IPS-NIHi7 (cell line): ENCODE results near the gene ATP4B.
"Not testable (repeated sequence)": the region's sequence is repeated elsewhere in the genome, so short reads cannot be mapped to it uniquely, and the experiment has no call there.

ENCODE experiments used
- DNase-seq: peaks from one replicate; pipeline ENCODE4 v3.0.0; 2012; ENCODE audit warnings: mixed read lengths; ENCODE audit errors: extremely low spot score

The ATP4B gene

DNA sequence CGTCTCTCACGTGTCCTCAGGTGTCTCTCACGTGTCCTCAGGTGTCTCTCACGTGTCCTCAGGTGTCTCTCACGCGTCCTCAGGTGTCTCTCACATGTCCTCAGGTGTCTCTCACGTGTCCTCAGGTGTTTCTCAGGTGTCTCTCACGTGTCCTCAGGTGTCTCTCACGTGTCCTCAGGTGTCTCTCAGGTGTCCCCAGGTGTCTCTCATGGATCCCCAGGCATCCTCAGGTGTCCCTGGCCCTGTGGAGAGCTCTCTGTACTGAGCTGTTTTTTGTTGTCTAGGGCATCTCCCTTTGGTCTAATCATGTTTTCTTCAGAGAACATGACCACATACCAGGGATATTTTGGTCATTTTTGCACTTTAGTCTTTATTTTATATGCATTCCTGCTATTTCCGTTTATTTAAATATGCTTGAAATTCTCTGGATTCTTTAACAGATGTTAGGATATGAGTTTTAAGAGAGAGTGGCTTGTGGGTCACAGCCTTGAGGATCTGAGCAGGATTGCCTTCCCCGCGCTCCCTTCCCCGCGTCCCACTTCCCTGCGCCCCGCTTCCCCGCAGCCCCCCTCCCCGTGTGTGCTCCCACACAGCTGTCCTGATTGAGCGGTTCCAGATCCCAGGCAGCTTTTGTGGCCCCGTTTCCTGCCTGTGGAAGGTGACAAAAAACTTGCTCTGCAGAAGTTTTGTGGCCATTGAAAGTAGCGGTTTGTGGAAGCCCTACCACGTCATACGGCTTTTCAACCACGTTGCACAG lies 31.9 kb downstream of the ATP4B start:
- DNase-seq, result no peak

DNA sequence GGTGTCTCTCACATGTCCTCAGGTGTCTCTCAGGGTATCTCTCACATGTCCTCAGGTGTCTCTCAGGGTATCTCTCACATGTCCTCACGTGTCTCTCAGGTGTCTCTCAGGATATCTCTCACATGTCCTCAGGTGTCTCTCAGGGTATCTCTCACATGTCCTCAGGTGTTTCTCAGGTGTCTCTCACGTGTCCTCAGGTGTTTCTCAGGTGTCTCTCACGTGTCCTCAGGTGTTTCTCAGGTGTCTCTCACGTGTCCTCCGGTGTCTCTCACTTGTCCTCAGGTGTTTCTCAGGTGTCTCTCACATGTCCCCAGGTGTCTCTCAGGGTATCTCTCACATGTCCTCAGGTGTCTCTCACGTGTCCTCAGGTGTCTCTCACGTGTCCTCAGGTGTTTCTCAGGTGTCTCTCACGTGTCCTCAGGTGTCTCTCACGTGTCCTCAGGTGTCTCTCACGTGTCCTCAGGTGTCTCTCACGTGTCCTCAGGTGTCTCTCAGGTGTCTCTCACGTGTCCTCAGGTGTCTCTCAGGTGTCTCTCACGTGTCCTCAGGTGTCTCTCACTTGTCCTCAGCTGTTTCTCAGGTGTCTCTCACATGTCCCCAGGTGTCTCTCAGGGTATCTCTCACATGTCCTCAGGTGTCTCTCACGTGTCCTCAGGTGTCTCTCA lies 33.2 kb downstream of the ATP4B start:
- not testable (repeated sequence) for DNase-seq

DNA sequence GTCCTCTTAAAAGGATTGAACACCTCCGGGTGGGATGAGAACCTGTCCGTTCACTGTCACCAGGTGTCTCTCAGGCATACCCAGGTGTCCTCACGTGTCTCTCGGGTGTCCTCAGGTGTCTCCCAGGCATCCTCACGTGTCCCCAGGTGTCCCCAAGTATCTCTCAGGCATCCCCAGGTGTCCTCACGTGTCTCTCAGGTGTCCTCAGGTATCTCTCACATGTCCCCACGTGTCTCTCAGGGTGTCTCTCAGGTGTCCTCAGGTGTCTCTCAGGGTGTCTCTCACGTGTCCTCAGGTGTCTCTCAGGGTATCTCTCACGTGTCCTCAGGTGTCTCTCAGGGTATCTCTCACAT lies 33.8 kb downstream of the ATP4B start:
- DNase-seq, result no peak

DNA sequence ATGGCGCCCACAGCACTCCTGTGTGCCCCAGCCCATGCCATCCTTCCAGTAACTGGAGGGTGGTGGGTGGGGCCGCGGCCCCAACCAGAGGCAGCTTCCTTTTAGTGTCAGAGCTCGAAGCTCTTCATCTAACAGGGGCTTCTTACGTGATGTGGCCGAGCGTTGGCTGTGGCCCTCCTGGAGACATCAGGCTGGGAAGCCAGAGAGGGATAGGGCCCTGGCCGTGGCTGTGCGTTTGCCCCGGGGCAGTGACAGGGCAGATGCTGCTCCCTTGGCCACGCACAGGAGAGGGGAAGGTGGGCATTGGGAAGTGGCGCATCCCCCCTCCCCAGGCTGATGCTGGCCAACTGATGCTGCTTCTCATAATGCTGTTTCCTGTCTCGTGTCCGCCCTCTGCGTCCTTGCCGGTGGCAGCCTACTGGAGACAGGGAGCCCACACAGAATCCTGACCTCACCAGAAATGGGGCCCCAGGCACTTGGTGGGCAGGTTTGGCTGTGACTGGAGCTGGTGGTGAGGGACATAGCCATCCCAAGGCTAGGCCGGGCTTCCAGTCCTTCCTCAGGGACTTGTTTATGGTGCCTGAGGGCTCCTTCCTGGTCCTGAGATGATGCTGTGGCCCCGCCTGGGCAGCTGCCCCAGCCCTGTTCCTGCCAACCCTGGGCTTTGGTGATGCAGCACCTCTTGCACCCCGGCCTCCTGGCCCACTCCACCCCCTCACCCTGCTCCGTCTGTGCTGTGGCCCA lies 34.3 kb downstream of the ATP4B start:
- no peak for DNase-seq

DNA sequence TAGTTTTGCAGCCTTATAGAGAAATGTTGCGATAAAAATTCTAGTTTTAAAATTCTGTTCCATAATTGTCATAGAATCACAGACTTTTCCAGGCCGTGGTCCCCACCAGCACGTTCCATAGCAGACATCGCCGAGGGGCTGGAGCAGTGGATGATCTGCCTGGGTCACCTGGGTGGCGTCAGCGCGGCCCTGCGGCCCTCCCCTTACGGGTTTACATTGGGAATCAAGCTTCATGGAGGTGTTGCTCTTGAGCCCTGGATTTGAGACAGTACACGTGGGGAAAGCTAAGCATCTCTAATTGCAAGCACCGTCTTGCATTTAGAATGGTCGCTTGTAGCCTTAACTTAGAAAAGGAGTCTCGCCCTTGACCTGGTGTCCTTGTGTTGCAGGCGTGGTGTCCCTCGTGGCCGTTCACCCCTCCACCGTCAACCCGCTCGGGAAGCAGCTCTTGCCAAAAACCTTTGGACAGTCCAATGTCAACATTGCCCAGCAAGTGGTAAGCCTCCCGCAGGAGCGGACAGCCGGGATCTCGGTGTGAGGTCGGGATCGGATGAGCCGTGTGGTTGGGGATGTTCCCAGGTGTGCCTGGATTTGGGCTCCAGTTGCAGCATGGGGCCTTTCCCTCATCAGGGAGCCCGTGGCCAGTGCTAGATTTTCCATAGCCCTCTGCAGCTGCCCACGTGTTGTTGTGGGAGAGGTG lies 35.1 kb downstream of the ATP4B start:
- DNase-seq, result no peak

DNA sequence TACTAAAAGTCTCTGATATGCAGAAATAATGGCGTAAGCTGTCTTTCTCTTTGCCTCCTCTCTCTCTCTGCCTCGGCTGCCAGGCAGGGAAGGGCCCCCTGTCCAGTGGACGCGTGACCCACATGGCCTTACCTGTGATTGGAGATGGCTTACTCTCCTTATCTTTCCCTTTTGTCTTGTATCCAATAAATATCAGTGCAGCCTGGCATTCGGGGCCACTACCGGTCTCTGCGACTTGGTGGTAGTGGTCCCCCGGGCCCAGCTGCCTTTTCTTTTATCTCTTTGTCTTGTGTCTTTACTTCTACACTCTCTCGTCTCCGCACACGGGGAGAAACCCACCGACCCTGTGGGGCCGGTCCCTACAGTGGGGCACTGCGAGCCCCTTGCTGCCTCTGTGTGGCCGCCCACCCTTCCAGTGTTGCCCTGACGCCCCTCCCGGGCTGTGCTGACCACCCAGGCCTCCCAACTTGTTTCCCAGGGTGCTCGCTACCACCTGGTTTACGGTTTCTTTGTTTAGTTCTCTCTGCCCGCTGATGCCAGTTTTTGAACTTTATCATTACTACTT lies 35.9 kb downstream of the ATP4B start:
- not testable (repeated sequence) for DNase-seq

DNA sequence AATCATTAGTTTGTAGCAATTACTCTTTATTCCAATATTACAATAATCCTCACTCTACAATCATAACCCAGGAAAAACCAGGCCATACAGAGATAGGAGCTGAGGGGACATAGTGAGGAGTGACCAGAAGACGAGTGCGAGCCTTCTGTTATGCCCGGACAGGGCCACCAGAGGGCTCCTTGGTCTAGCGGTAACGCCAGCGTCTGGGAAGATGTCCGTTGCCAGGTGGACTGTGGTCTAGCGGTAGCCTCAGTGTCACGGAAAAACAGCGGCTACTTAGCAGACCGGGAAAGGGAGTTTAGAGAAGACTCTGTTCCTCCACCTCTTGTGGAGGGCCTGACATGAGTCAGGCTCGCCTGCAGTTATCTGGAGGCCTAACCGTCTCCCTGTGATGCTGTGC lies 36.5 kb downstream of the ATP4B start:
- DNase-seq, result not testable (repeated sequence)

DNA sequence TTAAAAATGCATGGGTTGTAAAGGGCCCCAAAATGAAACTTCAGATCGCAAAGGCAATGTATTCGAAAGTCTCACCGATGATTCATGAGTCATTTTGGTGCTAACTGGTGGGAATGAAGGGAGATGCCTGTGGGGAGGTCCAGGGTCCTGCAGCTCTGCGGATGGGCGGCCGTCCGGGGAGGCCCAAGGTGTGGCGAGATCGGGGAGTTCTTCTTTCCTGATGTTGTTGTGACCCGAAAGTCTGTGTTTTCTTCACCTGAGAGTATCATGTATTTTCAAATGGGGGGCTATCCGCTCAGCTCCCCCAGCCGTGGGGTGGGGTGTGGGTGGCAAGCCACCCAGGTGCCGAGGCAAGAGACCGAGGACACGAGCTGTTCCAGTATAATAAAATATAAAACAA lies 37.0 kb downstream of the ATP4B start:
- no peak for DNase-seq

DNA sequence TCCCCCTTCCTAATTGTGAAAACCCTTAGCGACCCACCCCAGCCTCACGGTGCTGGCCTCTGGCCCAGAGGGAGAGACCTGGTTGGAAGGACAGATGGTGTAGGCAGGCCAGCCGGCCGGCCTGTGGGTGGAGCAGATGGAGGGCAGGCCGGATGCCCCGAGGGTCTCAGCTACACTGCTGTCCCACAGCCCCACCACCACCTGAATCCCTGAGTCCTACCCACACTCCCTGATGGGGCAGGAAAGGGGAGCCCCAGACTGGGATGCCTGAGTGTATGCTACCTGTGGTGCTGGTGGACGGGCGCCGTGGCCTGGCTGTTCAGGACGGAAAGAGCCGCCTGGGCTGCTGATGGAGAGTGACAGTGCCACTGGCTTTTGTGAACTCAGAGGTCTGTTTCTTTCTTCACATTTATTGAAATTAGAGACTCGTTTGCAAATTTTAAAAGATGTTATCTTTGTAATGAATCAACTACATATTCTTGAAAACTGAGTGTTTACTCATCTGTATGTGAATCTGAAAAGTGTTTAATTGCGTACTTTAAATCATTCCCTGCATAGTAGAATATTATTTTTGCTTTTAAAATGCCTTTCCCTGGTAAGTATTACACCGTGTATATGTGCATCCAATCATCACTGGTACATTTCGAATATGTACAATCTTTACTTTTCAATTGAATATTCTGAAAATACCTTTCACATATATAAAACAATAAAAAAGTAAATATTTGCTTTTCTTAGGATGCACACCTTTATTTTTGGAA lies 37.8 kb downstream of the ATP4B start:
- DNase-seq, result no peak

DNA sequence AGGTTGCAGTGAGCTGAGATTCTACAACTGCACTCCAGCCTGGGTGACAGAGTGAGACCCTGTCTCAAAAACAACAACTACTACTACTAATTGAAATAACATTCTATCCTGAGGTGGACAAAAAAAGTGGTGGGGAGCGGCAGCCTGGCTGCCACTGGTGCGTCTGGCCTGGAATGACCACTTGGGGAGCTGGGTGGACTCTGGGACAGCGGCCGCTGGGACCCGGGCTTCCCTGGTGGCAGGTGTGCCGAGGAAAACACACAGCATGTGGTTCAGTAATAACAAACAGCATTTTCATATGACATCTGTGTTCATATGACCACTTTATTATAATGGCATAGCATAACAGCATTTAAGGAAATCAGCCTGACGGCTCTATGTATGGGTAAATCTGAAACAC lies 39.5 kb downstream of the ATP4B start:
- no peak for DNase-seq

DNA sequence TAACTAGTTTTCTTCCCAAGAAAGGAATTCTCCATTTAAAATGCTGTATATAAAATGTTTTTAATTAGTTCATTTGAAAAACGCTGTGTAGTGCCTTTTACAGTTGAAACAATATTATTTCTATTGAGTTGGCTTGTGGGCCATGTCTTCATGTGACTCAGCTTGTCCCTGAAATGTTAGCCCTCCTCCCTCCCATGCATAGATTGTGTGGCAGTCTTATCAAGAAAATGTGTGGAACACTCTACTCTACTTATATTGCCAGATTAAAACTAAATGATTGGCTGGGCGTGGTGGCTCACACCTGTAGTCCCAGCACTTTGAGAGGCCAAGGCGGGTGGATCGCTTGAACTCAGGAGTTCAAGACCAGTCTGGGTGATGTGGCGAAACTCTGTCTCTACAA lies 40.0 kb downstream of the ATP4B start:
- DNase-seq, result no peak

DNA sequence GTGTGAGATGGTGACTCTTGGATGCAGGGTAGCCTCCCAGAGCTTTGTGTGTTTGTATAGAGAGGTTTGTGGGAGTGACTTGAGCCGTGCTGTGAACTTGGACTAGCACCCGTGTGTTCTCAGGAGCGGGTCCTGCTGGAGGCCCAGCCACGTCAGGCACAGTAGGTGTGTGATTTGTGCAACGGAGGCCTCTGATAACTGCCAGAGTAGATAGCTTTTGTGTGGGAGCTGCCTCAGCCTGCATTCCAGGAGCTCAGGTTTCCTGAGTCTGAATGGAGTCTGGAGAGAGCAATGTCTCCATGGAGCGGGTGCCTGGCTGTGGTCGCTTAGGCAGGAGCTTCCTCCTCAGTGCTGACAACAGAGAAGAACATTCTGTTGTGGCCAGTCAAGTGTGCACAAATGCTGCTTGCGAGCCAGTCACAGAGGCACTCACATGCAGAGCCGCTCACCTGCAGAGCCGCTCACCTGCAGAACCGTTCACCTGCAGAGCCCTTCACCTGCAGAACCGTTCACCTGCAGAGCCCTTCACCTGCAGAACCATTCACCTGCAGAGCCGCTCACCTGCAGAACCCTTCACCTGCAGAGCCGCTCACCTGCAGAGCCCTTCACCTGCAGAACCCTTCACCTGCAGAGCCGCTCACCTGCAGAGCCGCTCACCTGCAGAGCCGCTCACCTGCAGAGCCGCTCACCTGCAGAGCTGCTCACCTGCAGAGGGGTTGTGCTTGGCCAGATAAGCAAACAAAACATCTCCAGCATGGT lies 40.8 kb downstream of the ATP4B start:
- peak; percentile 67 for DNase-seq

DNA sequence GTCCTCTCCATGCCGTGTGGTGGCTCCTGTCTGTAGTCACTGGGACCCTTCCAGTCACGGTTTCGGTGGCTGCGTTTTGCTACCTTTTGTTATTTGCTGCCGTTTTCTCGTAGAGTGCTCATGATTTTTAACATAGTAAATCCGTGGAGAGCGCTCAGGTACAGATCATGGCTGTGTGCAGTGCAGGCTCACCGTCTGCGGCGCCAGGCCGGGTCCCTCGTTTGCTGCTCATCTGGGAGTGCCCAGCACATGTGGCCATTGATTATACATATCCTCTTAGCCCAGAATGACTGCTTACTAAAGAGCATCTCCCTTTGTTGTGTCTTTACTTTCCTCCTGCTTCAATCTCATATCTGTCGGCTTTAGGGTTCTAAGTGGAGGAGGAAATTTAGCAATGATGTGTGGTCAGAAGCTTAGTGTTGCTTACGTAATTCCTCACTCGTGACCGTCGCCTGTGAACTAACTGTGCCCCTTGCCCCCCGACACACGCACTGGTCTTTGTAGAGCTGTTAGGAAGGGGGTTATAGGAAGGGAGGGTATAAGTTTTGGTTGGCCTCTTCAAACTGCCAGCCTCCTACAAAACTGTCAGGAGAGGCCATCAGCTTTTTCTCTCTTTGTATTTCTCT lies 41.6 kb downstream of the ATP4B start:
- DNase-seq, result no peak

DNA sequence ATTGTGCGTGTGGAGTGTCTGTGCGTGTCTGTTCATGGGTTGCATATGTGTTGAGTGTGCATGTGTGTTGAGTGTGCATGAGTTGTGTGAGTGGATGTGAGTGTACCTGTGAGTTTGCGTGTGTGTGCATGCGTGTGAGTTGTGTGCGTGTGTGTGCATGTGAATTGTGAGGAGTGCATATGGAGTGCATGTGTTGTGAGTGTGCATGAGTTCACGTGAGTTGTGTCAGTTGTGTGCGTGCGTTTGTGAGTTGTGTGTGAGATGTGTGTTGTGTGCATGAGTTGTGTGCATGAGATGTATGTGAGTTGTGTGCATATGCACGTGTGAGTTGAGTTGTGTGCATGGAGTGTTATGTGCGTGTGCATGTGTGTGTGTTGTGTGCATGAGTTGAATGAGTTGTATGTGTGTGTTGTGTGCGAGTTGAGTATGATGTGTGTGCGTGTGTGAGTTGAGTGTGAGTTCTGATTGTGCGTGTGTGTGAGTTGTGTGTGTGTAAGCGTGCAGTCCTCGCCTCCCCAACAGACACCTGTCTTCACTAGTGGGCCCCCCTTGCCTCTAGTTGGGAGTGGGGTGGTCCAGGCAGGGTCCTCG lies 44.1 kb downstream of the ATP4B start:
- DNase-seq, result no peak

DNA sequence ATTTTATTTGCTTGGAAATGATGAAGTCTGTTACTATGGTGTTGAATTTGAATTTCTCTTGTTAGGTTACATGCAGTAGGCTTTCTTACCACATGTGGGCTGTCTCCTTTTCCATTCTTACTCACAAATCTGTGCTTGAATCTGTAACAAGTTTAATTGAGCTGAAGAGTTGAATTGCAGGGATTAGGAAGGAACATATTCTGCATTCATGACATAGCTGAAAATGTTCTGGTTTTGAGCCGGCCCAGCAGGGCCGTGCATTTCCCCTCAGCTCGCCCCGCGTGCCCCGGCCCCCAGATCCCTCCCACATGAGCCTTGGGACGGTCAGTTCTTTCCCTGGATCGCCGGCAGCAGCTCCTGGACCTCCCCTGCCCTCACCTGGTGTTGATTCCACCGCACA lies 45.4 kb downstream of the ATP4B start:
- no peak for DNase-seq

DNA sequence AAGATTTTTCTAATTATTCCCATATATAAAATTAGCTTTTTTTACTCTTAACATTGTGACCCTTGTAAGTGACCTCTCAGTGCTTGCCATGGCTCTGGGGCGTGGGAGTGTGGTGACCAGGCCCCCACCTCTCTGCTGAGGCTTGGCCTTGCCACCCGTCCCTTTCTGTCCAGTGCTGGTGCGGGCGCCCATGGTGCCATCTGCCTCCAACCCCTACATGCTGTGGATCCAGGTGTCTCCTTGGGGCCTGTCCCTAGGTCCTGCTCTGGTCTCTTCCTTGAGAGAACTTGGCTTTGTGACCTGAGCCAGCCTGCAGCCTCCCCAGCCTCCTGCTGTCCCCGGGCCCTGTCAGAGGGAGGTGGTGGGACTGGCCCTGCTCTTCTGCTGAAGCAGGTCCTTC lies 46.0 kb downstream of the ATP4B start:
- DNase-seq, result no peak

DNA sequence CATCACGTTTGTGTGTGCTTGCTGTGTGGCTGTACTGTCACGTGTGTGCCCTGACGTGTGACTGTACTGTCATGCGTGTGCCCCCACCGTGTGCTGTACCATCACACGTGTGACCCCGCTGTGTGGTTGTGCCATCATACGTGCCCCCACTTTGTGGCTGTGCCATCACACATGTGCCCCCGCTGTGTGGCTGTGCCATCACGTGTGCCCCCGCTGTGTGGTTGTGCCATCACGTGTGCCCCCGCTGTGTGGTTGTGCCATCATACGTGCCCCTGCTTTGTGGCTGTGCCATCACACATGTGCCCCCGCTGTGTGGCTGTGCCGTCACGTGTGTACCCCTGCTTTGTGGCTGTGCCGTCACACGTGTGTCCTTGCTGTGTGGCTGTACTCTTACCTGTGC lies 47.7 kb downstream of the ATP4B start:
- DNase-seq, result no peak

DNA sequence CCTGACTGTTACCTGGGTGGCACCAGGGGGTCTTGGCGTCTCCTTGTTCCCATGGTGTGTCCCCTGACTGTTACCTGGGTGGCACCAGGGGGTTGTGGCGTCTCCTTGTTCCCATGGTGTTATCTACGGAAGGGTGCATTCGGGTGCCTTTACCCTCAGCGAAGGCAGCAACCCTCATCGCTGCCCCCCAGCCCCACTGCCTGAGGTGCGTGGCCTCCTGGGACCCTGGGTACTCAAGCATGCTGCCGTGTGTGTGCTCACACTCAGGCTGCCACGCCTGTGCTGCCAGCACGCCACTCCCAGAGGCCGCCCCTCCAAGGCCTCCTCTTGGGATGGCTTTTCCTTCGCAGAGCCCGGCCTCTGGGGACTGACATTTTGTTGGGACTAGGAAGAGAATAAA lies 48.4 kb downstream of the ATP4B start:
- no peak for DNase-seq

DNA sequence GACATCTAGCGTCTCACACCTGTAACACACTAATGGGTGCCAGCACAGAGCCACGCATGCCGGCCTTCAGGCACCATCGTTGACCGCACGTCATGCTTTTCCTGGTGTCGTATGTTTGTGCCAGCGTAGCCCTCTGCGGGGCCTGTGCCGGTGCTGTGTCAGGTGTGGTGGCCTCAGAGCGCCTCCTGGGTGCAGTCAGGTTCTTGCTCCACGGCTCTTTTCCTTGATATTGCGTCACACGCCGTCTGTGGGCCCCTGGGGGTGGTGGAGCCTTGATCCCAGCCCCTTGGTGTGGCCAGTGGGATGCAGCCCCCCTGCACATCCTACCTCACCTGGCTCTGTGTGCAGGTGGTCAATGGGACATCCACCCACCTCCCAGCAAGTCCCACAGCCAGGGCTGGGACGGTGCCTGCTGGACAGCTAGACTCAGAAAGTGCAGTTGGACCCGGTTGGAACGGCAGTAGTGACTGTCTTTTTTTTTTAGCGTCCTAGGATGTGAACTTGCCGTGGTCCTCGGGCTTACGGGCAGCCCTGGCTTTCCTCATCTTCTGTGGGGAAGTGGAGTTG lies 48.9 kb downstream of the ATP4B start:
- DNase-seq, result no peak
